ENCODE data around the gene SNX9.
"Not testable (repeated sequence)": the region's sequence is repeated elsewhere in the genome, so short reads cannot be mapped to it uniquely, and the experiment has no call there.

SNX9 gene

GRCh38 chr6:157912326-157912725 lies 89.3 kb downstream of the SNX9 start:
- peak in 31 of 51 donors; percentile 17 to 81 (median 41) for DNase-seq

- no peak for DNase-seq
Observed at GRCh38 chr6:157921685-157922367, 98.8 kb downstream of the SNX9 start.

DNA sequence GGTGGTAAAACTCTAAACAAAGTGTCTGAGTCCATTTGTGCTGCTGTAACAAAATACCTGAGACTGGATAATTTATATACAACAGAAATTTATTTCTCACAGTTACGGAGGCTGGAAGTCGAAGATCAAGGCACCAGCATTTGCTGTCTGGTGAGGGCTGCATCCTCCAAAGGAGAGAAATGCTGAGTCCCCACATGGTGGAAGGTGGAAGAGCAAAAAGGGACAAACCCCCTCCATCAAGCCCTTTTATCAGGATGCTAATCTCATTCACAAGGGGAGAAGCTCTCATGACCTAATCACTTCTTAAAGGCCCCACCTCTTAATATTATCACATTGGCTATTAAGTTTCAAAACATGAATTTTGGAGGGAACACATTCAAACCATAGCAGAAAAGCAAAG lies 102.7 kb downstream of the SNX9 start:
- DNase-seq: no peak

DNA sequence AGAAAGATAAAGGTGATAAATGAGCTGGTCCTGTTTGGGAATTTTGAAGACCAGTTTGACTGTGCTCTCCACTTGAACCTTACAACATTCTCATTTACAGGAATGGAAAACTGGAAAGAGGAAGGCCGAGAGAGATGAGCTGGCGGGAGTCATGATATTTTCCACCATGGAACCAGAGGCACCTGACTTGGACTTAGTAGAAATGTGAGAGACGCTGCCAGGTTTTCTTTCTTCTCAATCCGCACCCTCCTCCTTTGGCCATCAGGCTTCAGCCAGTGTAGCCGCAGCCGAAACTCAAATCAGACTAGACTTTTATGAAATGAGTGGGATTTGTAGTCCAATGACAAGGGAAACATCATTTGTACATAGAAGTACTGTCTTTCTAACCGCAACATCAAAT lies 104.0 kb downstream of the SNX9 start:
- DNase-seq: no peak

- peak in 1 of 51 donors; percentile 37 for DNase-seq
Observed at GRCh38 chr6:157928428-157928827, 105.4 kb downstream of the SNX9 start.

DNA sequence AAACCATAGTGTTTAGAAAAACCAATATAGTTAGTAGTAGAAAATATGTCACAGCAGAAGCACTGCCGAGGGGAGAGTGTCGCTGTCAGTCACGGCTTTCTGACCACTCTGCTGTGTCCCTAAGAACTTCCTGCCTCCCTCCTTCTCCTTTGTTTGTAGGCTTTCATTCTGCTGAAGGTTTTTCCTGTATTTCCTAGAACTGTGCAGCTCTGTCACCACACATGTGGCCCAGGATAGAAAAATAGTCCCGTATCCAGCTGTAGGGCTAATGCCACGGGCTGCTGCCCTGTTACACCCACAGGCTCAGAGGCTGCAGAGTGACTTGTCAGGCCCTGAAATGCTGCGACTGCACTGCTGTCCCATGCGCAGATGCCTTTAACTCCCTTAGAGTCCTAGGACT lies 106.0 kb downstream of the SNX9 start:
- DNase-seq: peak in 8 of 51 donors; percentile 9 to 60 (median 41)

GRCh38 chr6:157929765-157930319 lies 106.8 kb downstream of the SNX9 start:
- DNase-seq: no peak

- DNase-seq: no peak
Observed at GRCh38 chr6:157935786-157936185, 112.7 kb downstream of the SNX9 start.

GRCh38 chr6:157937318-157937717 lies 114.3 kb downstream of the SNX9 start:
- DNase-seq: no peak

DNA sequence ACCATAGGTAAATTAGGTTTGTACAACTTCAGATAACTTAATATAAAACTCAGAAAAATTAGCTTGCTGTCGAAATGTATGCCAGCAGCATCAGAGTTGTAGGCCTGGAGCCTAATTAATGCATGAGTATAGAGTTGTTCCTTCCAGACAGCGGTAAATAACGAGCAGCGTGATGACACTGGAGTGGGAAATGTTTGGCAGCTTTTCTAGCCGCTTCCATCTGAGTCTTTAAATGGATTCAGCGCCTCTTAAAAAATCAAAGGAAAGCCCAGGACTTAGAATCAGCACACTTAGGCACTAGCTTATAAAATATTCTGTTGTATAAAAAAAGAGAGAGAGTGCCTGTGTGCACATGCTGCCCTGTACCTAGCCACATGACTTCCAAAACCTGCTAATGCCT lies 114.9 kb downstream of the SNX9 start:
- peak in 1 of 51 donors; percentile 33 for DNase-seq

- DNase-seq: peak in 1 of 51 donors; percentile 67
Observed at GRCh38 chr6:157940375-157941036, 117.5 kb downstream of the SNX9 start.

- peak in 39 of 51 donors; percentile 34 to 91 (median 70) for DNase-seq
Observed at GRCh38 chr6:157941101-157941863, 118.2 kb downstream of the SNX9 start.

DNA sequence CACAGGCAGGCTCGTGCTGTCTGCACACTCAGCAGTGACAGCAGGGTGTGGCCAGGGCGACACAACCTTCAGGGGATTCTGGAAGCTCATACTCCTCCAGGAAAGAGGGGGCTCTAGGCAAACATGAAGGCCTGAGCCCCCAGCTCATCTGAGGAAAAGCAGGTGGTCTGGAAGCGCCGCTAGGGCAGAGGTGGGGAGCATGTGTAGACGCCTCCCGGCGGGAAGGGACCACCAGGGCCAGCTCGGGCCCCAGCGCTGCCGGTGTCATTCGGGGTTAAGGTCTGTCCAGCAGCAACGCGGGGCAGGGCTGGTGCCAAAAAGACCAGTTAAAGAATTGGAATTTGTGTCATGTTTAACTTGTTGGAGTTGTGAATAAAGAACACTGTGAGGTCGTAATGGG lies 119.3 kb downstream of the SNX9 start:
- no peak for DNase-seq

GRCh38 chr6:157943249-157943963 lies 120.4 kb downstream of the SNX9 start:
- DNase-seq: no peak

DNA sequence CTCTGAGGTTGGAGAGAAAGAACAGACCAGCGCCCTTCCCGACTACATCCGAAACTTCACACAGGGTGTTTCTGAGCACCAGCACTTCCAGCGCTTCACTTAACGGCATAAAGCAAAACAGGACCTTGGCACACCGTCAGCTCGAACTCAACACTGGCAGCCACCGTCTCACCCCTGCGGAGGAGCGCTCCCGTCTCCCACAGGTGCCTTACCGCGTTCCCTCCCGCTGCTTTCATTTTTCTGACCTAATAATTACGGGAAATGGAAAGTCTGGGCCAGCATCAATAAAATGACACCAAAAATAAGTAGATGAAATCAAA lies 120.9 kb downstream of the SNX9 start:
- DNase-seq: no peak

DNA sequence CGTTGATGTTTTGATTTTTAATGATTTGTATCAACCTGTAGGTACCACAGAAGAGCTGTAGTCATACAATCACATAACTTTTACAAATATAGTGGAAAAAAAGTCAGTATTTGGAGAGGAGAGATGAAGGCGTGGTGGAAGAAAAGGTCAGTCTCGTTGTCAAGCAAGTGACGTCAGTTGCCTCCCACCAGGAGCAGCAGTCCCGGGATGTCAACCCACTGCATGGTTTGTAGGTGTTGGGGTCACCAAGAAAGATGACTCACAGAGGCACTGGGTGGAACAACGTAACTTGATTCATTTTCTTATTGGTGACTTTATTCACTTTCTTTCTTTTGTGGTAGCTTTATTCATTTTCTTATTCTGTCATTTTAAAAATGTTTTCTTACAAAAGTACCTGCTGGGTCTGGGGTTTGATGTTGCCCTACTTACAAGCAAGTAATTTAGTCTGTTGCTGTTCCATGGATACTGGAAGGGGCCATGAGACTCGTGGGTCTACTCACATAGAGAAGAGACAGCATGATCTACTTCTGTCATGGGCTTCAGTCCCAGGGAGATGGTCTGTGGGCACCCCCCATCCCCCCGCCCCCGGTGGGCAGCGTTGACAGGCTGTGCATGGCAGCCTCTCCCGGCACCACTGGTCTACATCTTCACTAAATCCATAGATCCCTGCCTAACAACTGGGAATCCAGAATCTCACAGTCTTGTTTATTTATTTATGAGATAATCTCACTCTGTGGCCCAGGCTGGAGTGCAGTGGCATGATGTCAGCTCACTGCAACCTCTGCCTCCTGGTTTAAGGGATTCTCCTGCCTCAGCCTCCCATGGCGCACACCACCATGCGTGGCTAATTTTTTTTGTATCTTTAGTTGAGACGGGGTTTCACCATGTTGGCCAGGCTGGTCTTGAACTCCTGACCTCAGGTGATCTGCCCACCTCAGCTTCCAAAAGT lies 122.2 kb downstream of the SNX9 start:
- DNase-seq: no peak

DNA sequence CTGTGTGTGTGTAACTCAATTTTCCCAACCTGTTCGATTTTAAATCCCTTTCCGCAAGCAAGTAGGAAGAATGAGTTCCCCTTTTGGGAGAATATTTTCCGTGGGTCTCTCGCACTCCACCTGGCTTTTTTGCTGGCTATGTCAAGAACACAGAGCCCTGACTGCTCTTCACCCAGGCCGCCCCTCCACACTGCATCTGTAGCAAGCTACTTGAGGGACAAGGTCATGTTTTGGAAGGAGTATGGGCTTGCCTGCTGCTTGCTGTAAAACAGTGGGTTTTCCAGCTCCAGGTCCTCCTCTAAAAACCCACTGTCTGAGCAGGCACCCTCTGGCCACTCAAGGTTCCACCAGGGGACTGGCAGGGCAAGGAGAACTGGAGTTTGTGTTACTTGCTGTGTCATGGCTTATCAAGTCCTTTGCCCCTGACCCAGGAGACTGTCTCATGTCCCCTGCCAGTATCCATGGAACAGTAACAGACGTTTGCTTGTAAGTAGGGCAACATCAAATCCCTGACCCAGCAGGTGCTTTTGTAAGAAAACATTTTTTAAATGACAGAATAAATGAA lies 123.1 kb downstream of the SNX9 start:
- DNase-seq: no peak

DNA sequence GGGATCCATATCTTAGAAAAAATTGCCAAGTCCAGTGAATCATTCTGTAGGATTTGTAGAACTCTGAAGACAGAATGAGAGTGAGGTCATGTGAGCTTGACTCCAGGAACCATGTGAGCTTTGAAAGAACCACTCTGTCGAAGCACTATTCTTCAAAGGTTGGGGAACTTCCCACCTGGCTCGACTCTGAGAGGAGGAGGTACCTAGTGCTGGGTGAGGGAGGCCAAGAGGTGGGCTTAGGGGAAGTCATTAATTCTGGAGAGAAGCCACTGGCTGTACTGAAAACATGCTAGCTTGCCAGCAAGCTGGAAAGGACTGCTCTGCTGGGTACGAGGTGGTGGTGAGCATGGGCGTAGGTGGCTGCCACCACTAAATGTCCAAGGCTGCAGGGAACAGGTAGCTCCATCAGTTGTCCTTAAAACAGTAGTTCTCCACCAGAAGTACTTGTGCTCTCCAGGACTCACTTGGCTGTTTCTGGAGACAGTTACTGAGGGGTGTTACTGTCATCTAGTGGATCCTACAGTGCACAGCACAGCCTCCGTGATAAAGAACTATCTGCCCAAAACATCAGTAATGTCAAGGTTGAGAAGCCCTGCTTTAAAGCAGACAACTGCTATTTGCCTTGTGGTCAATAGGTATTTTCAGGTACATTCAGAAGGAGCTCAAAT lies 124.0 kb downstream of the SNX9 start:
- DNase-seq: peak in 8 of 51 donors; percentile 31 to 68 (median 48)

GRCh38 chr6:157950899-157951298 lies 127.9 kb downstream of the SNX9 start:
- not testable (repeated sequence) for DNase-seq

All from hypothalamus (tissue), 51 donors.